ENCODE data around the gene SGO1.

The SGO1 gene

GRCh38 chr3:20154928-20155327, 31.1 kb downstream of the SGO1 start:
- no peak for DNase-seq (ENCODE audit: low spot score)

- DNase-seq (ENCODE audit: low spot score): no peak
These were observed 31.9 kb downstream of the SGO1 start for GRCh38 chr3:20154078-20154477.

- no peak for DNase-seq (ENCODE audit: low spot score)
These were observed 37.5 kb downstream of the SGO1 start for GRCh38 chr3:20148466-20148865.

GRCh38 chr3:20147361-20147760, 38.6 kb downstream of the SGO1 start:
- DNase-seq (ENCODE audit: low spot score): no peak

- no peak for DNase-seq (ENCODE audit: low spot score)
These were observed 39.7 kb downstream of the SGO1 start for GRCh38 chr3:20146301-20146700.

- no peak for DNase-seq (ENCODE audit: low spot score)
These were observed 40.1 kb downstream of the SGO1 start for GRCh38 chr3:20145874-20146273.

GRCh38 chr3:20143519-20143918, 42.5 kb downstream of the SGO1 start:
- no peak for DNase-seq (ENCODE audit: low spot score)

GRCh38 chr3:20142517-20142916, 43.5 kb downstream of the SGO1 start:
- no peak for DNase-seq (ENCODE audit: low spot score)

- DNase-seq (ENCODE audit: low spot score): no peak
These were observed 44.2 kb downstream of the SGO1 start for GRCh38 chr3:20141851-20142250.

- no peak for DNase-seq (ENCODE audit: low spot score)
These were observed 44.7 kb downstream of the SGO1 start for GRCh38 chr3:20141316-20141715.

GRCh38 chr3:20140881-20141280, 45.1 kb downstream of the SGO1 start:
- DNase-seq (ENCODE audit: low spot score): no peak

GRCh38 chr3:20137647-20138046, 48.4 kb downstream of the SGO1 start:
- DNase-seq (ENCODE audit: low spot score): no peak

- no peak for DNase-seq (ENCODE audit: low spot score)
These were observed 49.8 kb downstream of the SGO1 start for GRCh38 chr3:20136231-20136630.

GRCh38 chr3:20130106-20130505, 55.9 kb downstream of the SGO1 start:
- DNase-seq (ENCODE audit: low spot score): no peak

- no peak for DNase-seq (ENCODE audit: low spot score)
These were observed 57.6 kb downstream of the SGO1 start for GRCh38 chr3:20128358-20128757.

GRCh38 chr3:20125897-20126296, 60.1 kb downstream of the SGO1 start:
- no peak for DNase-seq (ENCODE audit: low spot score)

- no peak for DNase-seq (ENCODE audit: low spot score)
These were observed 60.7 kb downstream of the SGO1 start for GRCh38 chr3:20125289-20125688.

- DNase-seq (ENCODE audit: low spot score): no peak
These were observed 62.8 kb downstream of the SGO1 start for GRCh38 chr3:20123131-20123652.

- no peak for DNase-seq (ENCODE audit: low spot score)
These were observed 64.9 kb downstream of the SGO1 start for GRCh38 chr3:20121088-20121487.
